WTC11 (cell line): ENCODE data around the gene PHLDA3. TPM values are rescaled to one million over a fixed set of nuclear protein-coding genes. Genes with fewer than 3 reads are reported as not detected.

Experiments
- ATAC-seq: fragments of 200-7000 bp; cut with Tn5 transposase; 2 replicates; pipeline ENCODE4 v1.10.0; 2021; ENCODE audit warnings: mild to moderate bottlenecking, moderate library complexity
- CTCF ChIA-PET: fragments of 300-600 bp; sonication (Branson Sonifier 250); formaldehyde crosslinking; loops from one replicate; lab custom pipeline; 2021; ENCODE audit warnings: antibody characterized with exemption; lab: Charles Lee
- POLR2A ChIA-PET: fragments of 350-600 bp; sonication (Branson Sonifier 250); formaldehyde crosslinking; loops from one replicate; lab custom pipeline; 2021; ENCODE audit warnings: antibody characterized with exemption; lab: Charles Lee
- DNase-seq: peaks from one replicate; pipeline ENCODE4 v3.0.0; 2021; ENCODE audit warnings: low spot score
- H3K27ac Mint-ChIP-seq: 2 replicates; pipeline ENCODE4 v1.8.0; 2021; ENCODE audit warnings: mixed read lengths
- H3K27me3 Mint-ChIP-seq: 2 replicates; pipeline ENCODE4 v1.8.0; 2021; ENCODE audit warnings: low read depth, mild to moderate bottlenecking, moderate library complexity, mixed read lengths
- H3K36me3 Mint-ChIP-seq: 2 replicates; pipeline ENCODE4 v1.8.0; 2021; ENCODE audit warnings: mixed read lengths
- H3K4me1 Mint-ChIP-seq: 2 replicates; pipeline ENCODE4 v1.8.0; 2022; ENCODE audit warnings: mixed read lengths
- H3K4me3 Mint-ChIP-seq: 2 replicates; pipeline ENCODE4 v1.8.0; 2021; ENCODE audit warnings: mild to moderate bottlenecking, moderate library complexity, mixed read lengths
- H3K9me3 Mint-ChIP-seq: 2 replicates; pipeline ENCODE4 v1.8.0; 2021; ENCODE audit warnings: mixed read lengths
- CBFB ChIP-seq: sonication (generic); formaldehyde crosslinking; IDR thresholded peaks from 2 replicates; pipeline ENCODE4 v1.8.1; 2022; ENCODE audit warnings: mild to moderate bottlenecking, low read depth, missing genetic modification reagents
- CREB1 ChIP-seq: sonication (generic); formaldehyde crosslinking; IDR thresholded peaks from 2 replicates; pipeline ENCODE4 v1.8.0; 2023; ENCODE audit warnings: mild to moderate bottlenecking, missing genetic modification reagents
- CREM ChIP-seq: sonication (generic); formaldehyde crosslinking; IDR thresholded peaks from 2 replicates; pipeline ENCODE4 v1.8.1; 2022; ENCODE audit warnings: mild to moderate bottlenecking, missing genetic modification reagents, moderate library complexity
- E2F1 ChIP-seq: sonication (generic); formaldehyde crosslinking; IDR thresholded peaks from 2 replicates; pipeline ENCODE4 v1.8.0; 2022; ENCODE audit warnings: mild to moderate bottlenecking, missing genetic modification reagents
- ESRRA ChIP-seq: sonication (generic); formaldehyde crosslinking; IDR thresholded peaks from 2 replicates; pipeline ENCODE4 v1.8.1; 2022; ENCODE audit warnings: mild to moderate bottlenecking, missing genetic modification reagents, borderline replicate concordance
- FOXK1 ChIP-seq: sonication (generic); formaldehyde crosslinking; IDR thresholded peaks from 2 replicates; pipeline ENCODE4 v1.8.0; 2022; ENCODE audit warnings: mild to moderate bottlenecking, moderate library complexity, missing genetic modification reagents
- NR3C1 ChIP-seq: sonication (generic); formaldehyde crosslinking; conservative IDR thresholded peaks from 2 replicates; pipeline ENCODE4 v1.8.1; 2023; ENCODE audit warnings: low read depth, mild to moderate bottlenecking, missing genetic modification reagents
- OVOL2 ChIP-seq: fragments of 250-450 bp; sonication (Bioruptor Pico); IDR thresholded peaks from 2 replicates; pipeline ENCODE4 v1.9.0; 2021; ENCODE audit warnings: mild to moderate bottlenecking, borderline replicate concordance
- PRDM15 ChIP-seq: sonication (generic); formaldehyde crosslinking; IDR thresholded peaks from 2 replicates; pipeline ENCODE4 v1.8.0; 2022; ENCODE audit warnings: missing genetic modification reagents
- PREB ChIP-seq: sonication (generic); formaldehyde crosslinking; IDR thresholded peaks from 2 replicates; pipeline ENCODE4 v1.8.1; 2022; ENCODE audit warnings: mild to moderate bottlenecking, missing genetic modification reagents, moderate library complexity, borderline replicate concordance
- SOX15 ChIP-seq: fragments of 250-450 bp; sonication (Bioruptor Pico); IDR thresholded peaks from 2 replicates; pipeline ENCODE4 v1.9.0; 2021; ENCODE audit warnings: mild to moderate bottlenecking
- SP1 ChIP-seq: sonication (generic); formaldehyde crosslinking; conservative IDR thresholded peaks from 2 replicates; pipeline ENCODE4 v1.8.1; 2022; ENCODE audit warnings: missing genetic modification reagents
- TEAD1 ChIP-seq: sonication (generic); formaldehyde crosslinking; IDR thresholded peaks from 2 replicates; pipeline ENCODE4 v1.8.0; 2022; ENCODE audit warnings: mild to moderate bottlenecking, missing genetic modification reagents
- ZBTB43 ChIP-seq: sonication (generic); formaldehyde crosslinking; IDR thresholded peaks from 2 replicates; pipeline ENCODE4 v1.8.1; 2023; ENCODE audit warnings: mild to moderate bottlenecking, missing genetic modification reagents
- ZMAT4 ChIP-seq: fragments of 250-450 bp; sonication (Bioruptor Pico); IDR thresholded peaks from 2 replicates; pipeline ENCODE4 v1.9.0; 2021; ENCODE audit warnings: mild to moderate bottlenecking
- ZNF219 ChIP-seq: sonication (generic); formaldehyde crosslinking; IDR thresholded peaks from 2 replicates; pipeline ENCODE4 v1.8.0; 2023; ENCODE audit warnings: missing genetic modification reagents, mild to moderate bottlenecking, borderline replicate concordance
- ZNF263 ChIP-seq: sonication (generic); formaldehyde crosslinking; IDR thresholded peaks from 2 replicates; pipeline ENCODE4 v1.8.1; 2022; ENCODE audit warnings: low read depth, mild to moderate bottlenecking, moderate library complexity, missing genetic modification reagents
- ZNF281 ChIP-seq: sonication (generic); formaldehyde crosslinking; IDR thresholded peaks from 2 replicates; pipeline ENCODE4 v1.8.0; 2023; ENCODE audit warnings: mild to moderate bottlenecking, missing genetic modification reagents
- ZNF416 ChIP-seq: fragments of 250-450 bp; sonication (Bioruptor Pico); IDR thresholded peaks from 2 replicates; pipeline ENCODE4 v1.9.0; 2021; ENCODE audit warnings: mild to moderate bottlenecking, inconsistent platforms
- ZNF425 ChIP-seq: fragments of 250-450 bp; sonication (Bioruptor Pico); conservative IDR thresholded peaks from 2 replicates; pipeline ENCODE4 v1.9.0; 2021; ENCODE audit warnings: mild to moderate bottlenecking
- ZNF671 ChIP-seq: fragments of 250-450 bp; sonication (Bioruptor Pico); IDR thresholded peaks from 2 replicates; pipeline ENCODE4 v1.8.0; 2021; ENCODE audit warnings: mild to moderate bottlenecking
- ZSCAN18 ChIP-seq: fragments of 250-450 bp; sonication (Bioruptor Pico); IDR thresholded peaks from 2 replicates; pipeline ENCODE4 v2.1.2; 2022; ENCODE audit warnings: mild to moderate bottlenecking, moderate library complexity
- total RNA-seq: library from RNA; stranded (reverse); gene quantifications from 3 replicates; pipeline ENCODE4 v1.2.3, GENCODE V29; 2021

Gene PHLDA3
- total RNA-seq, 1 experiment from 2014 or later: 95.1 TPM

- TF ChIP-seq ZSCAN18 (CRISPR knock-in tag) (no peak), PRDM15 (CRISPR knock-in tag) (no peak), ZNF263 (CRISPR knock-in tag) (no peak), ESRRA (CRISPR knock-in tag) (no peak), ZNF416 (CRISPR knock-in tag) (no peak), ZNF425 (CRISPR knock-in tag) (no peak)
Observed at GRCh38 chr1:201501144-201501543, 32.2 kb upstream of the PHLDA3 start (continued).

- Mint-ChIP-seq H3K4me3 (no peak overlapping the region), H3K27me3 (peaks cover 2% of the 10 kb centered on the region), H3K9me3 (no peaks in the 10 kb centered on the region), H3K27ac (peak overlapping the region; percentile 77), H3K4me1 (peaks cover 49% of the 10 kb centered on the region), H3K36me3 (no peaks in the 10 kb centered on the region)
- no peak for DNase-seq
- peak; percentile 16 for ATAC-seq
- CTCF ChIA-PET: interaction anchor here (0.8 to 11.6 kb wide), 7 partner anchors 12 to 294 kb away, joined by 3 to 276 read pairs (median 6); no protein-coding TSS in a partner anchor
- POLR2A ChIA-PET: interaction anchor here (3.6 kb wide), 1 partner anchor 19 kb away, joined by 21 read pairs; no protein-coding TSS in a partner anchor
- TF ChIP-seq FOXK1 (CRISPR knock-in tag): no peak
- no peak for TF ChIP-seq CREB1 (CRISPR knock-in tag)
- TF ChIP-seq ZNF671 (CRISPR knock-in tag): no peak
- no peak for TF ChIP-seq ZNF281 (CRISPR knock-in tag)
- no peak for TF ChIP-seq E2F1 (CRISPR knock-in tag)
- TF ChIP-seq CREM: no peak
- no peak for TF ChIP-seq OVOL2 (CRISPR knock-in tag)
- TF ChIP-seq ZNF219 (CRISPR knock-in tag): no peak
- TF ChIP-seq SOX15 (CRISPR knock-in tag): no peak
- no peak for TF ChIP-seq SP1 (CRISPR knock-in tag)
- no peak for TF ChIP-seq NR3C1
- no peak for TF ChIP-seq ZBTB43
- TF ChIP-seq CBFB (CRISPR knock-in tag): no peak
- no peak for TF ChIP-seq TEAD1 (CRISPR knock-in tag)
- TF ChIP-seq ZMAT4: no peak
- TF ChIP-seq PREB (CRISPR knock-in tag): no peak
Observed at GRCh38 chr1:201500670-201501120, 31.7 kb upstream of the PHLDA3 start.
